HG03103 (cell line): ENCODE results near the gene PUM1.

Experiments used
- ATAC-seq: cut with Tn5 transposase; IDR thresholded peaks from one replicate; pipeline ENCODE4 v1.9.1; 2021; ENCODE audit warnings: low read depth; ENCODE audit not compliant: unreplicated experiment

The PUM1 gene

GRCh38 chr1:30898031-30898815, 167.3 kb downstream of the PUM1 start:
- no peak for ATAC-seq

DNA sequence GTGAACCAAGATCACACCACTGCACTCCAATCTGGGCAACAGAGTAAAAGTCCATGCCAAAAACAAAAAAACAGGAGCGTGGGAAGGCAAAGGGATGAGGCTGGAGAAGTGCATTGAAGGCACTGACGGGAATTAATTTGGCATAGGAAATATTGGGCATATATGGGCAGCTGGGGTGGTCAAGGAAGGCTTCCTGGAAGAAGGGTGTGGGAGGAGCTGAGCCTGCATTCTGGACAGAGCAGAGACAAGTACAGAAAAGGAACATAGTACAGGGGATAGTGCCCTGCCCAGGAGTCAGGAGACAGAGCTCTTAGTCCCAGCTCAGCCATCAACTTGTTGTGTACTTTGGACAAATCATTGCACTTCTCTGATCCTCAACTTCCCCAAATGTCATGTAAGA, 168.6 kb downstream of the PUM1 start:
- no peak for ATAC-seq

- ATAC-seq, result no peak
Measured at GRCh38 chr1:30895944-30896660, 169.4 kb downstream of the PUM1 start.

DNA sequence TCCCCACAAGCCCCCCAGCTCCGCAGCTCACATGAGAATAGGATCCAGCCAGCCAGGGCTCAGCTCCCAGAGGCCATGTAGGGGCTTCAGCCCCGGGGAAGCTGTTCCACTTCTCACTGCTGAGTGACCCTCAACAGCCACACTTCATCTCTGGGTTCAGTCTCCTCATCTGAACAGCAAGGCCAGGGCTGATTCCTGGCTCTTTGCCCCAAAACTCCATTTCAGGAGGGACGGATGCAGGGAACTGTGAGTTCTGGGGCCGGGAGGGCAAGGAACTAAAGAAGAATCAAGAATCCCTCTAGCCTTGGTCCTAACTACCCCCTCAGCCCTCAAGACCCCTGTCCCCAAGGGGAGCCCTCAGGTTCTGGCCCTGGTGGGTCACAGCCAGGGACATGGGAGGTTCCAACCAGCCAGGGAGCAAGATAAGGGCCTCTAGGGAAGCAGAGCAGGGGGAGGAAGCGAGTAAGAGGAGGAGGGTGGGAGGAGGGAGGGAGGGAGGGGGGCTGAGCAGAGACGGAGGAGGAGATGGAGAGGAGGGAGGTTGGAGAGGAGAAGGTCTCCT, 170.1 kb downstream of the PUM1 start:
- no peak for ATAC-seq

DNA sequence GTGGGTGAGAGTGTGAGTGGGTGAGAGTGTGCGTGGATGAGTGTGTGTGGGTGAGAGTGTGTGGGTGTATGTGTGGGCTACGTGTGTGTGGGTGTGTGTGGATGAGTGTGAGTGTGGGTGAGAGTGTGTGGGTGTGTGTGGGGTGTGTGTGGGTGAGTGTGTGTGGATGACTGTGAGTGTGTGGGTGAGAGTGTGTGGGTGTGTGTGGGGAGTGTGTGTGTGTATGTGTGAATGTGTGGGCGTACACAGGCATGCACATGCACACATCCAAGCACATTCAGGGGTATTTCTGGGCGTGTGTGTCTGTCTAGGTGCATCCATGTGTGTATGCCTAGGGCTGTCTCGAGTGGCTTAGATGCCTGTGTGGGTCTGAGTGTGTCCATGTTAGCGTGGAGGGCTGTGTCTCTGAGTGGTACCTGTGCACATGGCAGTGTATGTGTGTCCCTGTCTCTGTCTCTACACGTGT, 171.0 kb downstream of the PUM1 start:
- ATAC-seq, result no peak

- ATAC-seq, result no peak
Measured at GRCh38 chr1:30893776-30894507, 171.6 kb downstream of the PUM1 start.

DNA sequence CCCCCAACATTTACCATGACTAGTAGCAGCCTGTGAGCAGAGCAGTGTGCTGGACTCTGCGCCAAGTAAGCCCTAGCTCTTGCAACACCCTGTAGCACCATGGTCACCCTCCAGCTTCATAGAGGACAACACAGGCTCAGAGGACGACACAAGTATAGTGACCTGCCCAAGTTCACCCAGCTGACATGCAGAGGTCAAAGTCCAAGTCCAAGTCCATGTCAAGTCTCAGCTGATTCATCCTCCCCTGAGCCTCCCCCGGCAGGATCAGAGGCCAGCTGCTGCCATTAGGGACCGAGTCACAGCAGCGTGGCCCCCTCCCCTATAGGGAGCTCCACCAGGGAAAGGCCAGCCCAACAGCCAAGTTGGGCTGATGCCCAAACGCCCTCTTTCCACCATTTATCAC, 172.8 kb downstream of the PUM1 start:
- no peak for ATAC-seq

- ATAC-seq, result no peak
Measured at GRCh38 chr1:30891227-30891552, 174.3 kb downstream of the PUM1 start.

DNA sequence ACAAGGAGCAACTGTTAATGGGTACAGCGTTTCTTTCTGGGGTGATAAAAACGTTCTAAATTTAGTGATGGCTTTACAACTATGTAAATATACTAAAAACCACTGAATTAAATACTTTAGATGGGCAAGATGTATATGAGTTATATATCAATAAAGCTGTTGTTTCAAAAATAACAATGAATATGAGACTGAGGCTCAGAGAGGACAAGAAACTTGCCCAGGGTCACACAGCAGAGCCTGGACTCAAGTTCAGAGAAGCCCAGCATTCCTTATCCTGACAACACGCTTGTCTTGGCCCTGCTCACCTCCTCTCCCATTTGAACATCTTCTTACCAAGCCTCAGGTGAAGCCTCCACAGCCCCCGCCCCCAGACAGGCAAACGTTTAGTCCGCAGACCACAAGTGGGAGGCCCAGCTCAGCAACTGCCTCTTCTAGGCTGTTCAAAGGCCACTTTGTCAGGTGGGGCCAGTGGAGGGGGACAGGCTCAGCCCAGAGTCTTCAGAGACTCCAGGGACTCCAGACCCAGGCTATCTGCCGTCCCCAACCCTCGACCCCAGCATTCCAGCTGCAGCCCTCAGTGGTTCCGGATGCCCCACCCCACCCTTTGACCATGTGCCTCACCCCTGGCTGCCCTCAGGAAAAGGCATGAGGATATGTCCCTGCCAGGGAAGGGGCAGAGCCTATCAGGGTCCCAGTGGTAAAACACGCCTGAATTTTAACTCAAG, 174.9 kb downstream of the PUM1 start:
- ATAC-seq, result no peak

DNA sequence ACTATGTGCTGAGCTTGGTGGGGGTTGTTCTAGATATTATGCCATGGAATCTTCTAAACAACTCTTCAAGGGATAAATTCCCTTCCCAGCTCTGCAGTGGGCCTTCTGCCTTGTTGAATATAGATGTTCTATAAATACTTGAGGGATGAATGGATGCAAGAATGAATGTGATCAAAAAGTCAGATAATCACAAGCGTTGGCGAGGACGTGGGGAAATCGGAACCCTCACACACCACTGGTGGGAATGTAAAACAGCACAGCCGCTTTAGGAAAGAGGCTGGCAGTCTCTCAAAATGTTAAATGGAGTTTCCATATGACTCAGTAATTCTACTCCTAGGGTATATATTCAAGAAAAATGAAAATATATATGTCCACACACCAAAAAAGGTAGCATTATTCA, 176.0 kb downstream of the PUM1 start:
- ATAC-seq, result no peak

DNA sequence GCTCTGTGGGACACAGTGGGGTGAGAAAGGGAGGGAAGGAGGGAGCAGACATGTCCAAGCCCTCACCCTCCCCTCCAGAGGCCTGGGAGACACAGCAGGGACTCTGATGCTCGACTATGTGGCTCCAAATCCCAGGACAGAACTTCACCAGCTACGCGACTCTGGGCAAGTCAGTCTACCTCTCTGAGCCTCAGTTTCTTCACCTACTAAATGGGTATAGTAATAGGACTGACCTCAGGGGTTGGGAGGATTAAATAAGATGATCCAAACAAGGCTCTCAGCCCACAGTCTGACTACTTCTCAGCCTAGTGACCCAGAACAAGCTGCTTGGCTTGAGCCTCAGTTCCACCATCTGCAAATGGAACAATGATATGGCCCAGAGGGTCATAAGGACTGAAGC, 176.5 kb downstream of the PUM1 start:
- no peak for ATAC-seq

DNA sequence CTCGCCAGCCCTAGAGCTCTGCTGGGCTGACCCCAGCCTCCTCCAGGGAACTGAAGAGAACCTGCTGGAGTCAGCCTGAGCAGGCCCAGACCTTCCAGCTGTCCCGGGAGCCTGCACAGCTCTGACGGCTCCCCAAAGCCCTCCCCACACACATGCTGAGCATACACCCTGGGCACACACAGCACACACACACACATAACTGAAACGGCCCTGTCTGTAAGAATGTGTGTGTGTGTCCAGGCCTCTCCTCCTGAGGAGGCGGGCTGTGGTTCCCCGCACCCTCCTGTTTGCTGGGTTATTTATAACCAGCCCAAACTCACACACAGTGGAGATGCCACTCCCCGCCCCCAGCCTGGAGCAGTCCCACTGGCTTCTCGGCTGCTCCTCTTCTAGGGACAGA, 177.1 kb downstream of the PUM1 start:
- ATAC-seq, result no peak

GRCh38 chr1:30887485-30888315, 177.8 kb downstream of the PUM1 start:
- ATAC-seq, result no peak

GRCh38 chr1:30886710-30887428, 178.6 kb downstream of the PUM1 start:
- ATAC-seq, result no peak

GRCh38 chr1:30885570-30886522, 179.7 kb downstream of the PUM1 start:
- no peak for ATAC-seq

DNA sequence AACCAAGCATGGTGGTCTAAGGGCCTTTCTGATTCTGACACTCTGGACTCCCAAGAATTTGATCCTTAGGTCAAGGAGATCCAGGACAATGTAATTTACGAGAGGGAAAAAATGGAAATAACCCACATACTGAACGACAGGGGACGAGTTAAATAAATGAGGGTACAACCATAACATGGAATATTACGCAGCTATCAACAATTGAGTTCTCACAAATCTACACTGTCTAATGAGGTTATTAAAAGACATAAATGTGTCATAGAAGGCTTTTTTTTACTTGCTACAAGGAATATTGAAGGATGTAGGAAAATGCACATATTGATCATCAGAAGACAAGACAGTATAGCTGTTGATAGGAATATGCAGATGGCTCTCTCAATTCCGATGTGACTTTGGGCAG, 180.8 kb downstream of the PUM1 start:
- no peak for ATAC-seq

GRCh38 chr1:30883389-30884172, 181.9 kb downstream of the PUM1 start:
- no peak for ATAC-seq
